T-helper 1 cell (primary cell): ENCODE measurements around the gene HEATR9.

Source experiments
- DNase-seq, 5 donors: peaks; one replicate each; pipeline ENCODE4 v3.0.0-alpha.2; 2012 to 2020

HEATR9 gene

GRCh38 chr17:35893751-35894150 lies 25.1 kb upstream of the HEATR9 start:
- DNase-seq, result no peak

GRCh38 chr17:35892091-35893035 lies 23.7 kb upstream of the HEATR9 start:
- peak in 2 of 5 donors; percentile 17 to 52 for DNase-seq

- DNase-seq, result no peak
These were observed 22.6 kb upstream of the HEATR9 start for GRCh38 chr17:35891269-35891668.

GRCh38 chr17:35890774-35891155 lies 22.1 kb upstream of the HEATR9 start:
- peak; percentile 19 to 87 (median 42) for DNase-seq

- no peak for DNase-seq
These were observed 21.4 kb upstream of the HEATR9 start for GRCh38 chr17:35889818-35890773.

- DNase-seq, result peak in 1 of 5 donors; percentile 52
These were observed 20.6 kb upstream of the HEATR9 start for GRCh38 chr17:35889241-35889640.

GRCh38 chr17:35879773-35880654 lies 11.3 kb upstream of the HEATR9 start, which contains the start of gene CCL5:
TSS of gene CCL5 (minus strand) at chr17:35880360.
- peak; percentile 26 to 84 (median 52) for DNase-seq

- no peak for DNase-seq
These were observed 9.7 kb upstream of the HEATR9 start for GRCh38 chr17:35878361-35878760.

GRCh38 chr17:35877345-35878029 lies 8.8 kb upstream of the HEATR9 start:
- DNase-seq, result no peak

GRCh38 chr17:35876534-35876933 lies 7.8 kb upstream of the HEATR9 start:
- DNase-seq, result no peak

GRCh38 chr17:35875800-35876139 lies 7.1 kb upstream of the HEATR9 start:
- no peak for DNase-seq

- no peak for DNase-seq
These were observed 6.5 kb upstream of the HEATR9 start for GRCh38 chr17:35875072-35875799.

GRCh38 chr17:35872196-35872980 lies 3.7 kb upstream of the HEATR9 start:
- DNase-seq, result no peak

- DNase-seq, result peak in 1 of 5 donors; percentile 56
These were observed 2.5 kb upstream of the HEATR9 start for GRCh38 chr17:35870906-35871819.

GRCh38 chr17:35867574-35867973 lies 1.1 kb downstream of the HEATR9 start:
- DNase-seq, result no peak

- DNase-seq, result no peak
These were observed 2.2 kb downstream of the HEATR9 start for GRCh38 chr17:35866341-35866950.

GRCh38 chr17:35865412-35866340 lies 3.0 kb downstream of the HEATR9 start:
- DNase-seq, result no peak
